Measurements from ENCODE around the gene STK17B.

The STK17B gene

GRCh38 chr2:196183528-196184231 is 12.3 kb upstream of the STK17B start:
- Histone ChIP-seq H3K4me3 (ENCODE audit: low read depth in 1 of 2, low read length in 2 of 2) (no peak overlapping the region), H3K4me1 (ENCODE audit: control insufficient read depth in 1 of 2, insufficient read depth in 2 of 2, low read length in 2 of 2) (peaks cover 0 to 3% of the 10 kb centered on the region in 2 donors), H3K27me3 (ENCODE audit: low read depth, low read length) (no peaks in the 10 kb centered on the region), H3K36me3 (ENCODE audit: control insufficient read depth in 1 of 2, insufficient read depth in 2 of 2, low read length in 2 of 2) (no peaks in the 10 kb centered on the region), H3K9me3 (ENCODE audit: control insufficient read depth in 1 of 2, low read length in 2 of 2) (no peaks in the 10 kb centered on the region), H3K27ac (ENCODE audit: low read length) (no peak overlapping the region)

GRCh38 chr2:196183172-196183473 is 11.7 kb upstream of the STK17B start:
- Histone ChIP-seq H3K27ac (ENCODE audit: low read length) (peak overlapping the region; percentile 23), H3K36me3 (ENCODE audit: control insufficient read depth in 1 of 2, insufficient read depth in 2 of 2, low read length in 2 of 2) (no peaks in the 10 kb centered on the region), H3K4me3 (ENCODE audit: low read depth in 1 of 2, low read length in 2 of 2) (no peak overlapping the region), H3K27me3 (ENCODE audit: low read depth, low read length) (no peaks in the 10 kb centered on the region), H3K4me1 (ENCODE audit: control insufficient read depth in 1 of 2, insufficient read depth in 2 of 2, low read length in 2 of 2) (peaks cover 0 to 3% of the 10 kb centered on the region in 2 donors), H3K9me3 (ENCODE audit: control insufficient read depth in 1 of 2, low read length in 2 of 2) (no peaks in the 10 kb centered on the region)

GRCh38 chr2:196182439-196183171 is 11.2 kb upstream of the STK17B start:
- Histone ChIP-seq H3K4me3 (ENCODE audit: low read depth in 1 of 2, low read length in 2 of 2) (no peak overlapping the region), H3K9me3 (ENCODE audit: control insufficient read depth in 1 of 2, low read length in 2 of 2) (no peaks in the 10 kb centered on the region), H3K27ac (ENCODE audit: low read length) (peak overlapping the region; percentile 23), H3K4me1 (ENCODE audit: control insufficient read depth in 1 of 2, insufficient read depth in 2 of 2, low read length in 2 of 2) (peaks cover 0 to 3% of the 10 kb centered on the region in 2 donors), H3K36me3 (ENCODE audit: control insufficient read depth in 1 of 2, insufficient read depth in 2 of 2, low read length in 2 of 2) (no peaks in the 10 kb centered on the region), H3K27me3 (ENCODE audit: low read depth, low read length) (no peaks in the 10 kb centered on the region)

- no peak overlapping the region for H3K27ac ChIP-seq (ENCODE audit: low read length)
- H3K27me3 ChIP-seq (ENCODE audit: low read depth, low read length): no peaks in the 10 kb centered on the region
- no peak overlapping the region for H3K4me3 ChIP-seq (ENCODE audit: low read depth in 1 of 2, low read length in 2 of 2)
- no peaks in the 10 kb centered on the region for H3K9me3 ChIP-seq (ENCODE audit: control insufficient read depth in 1 of 2, low read length in 2 of 2)
- H3K36me3 ChIP-seq (ENCODE audit: control insufficient read depth in 1 of 2, insufficient read depth in 2 of 2, low read length in 2 of 2): no peaks in the 10 kb centered on the region
- H3K4me1 ChIP-seq (ENCODE audit: control insufficient read depth in 1 of 2, insufficient read depth in 2 of 2, low read length in 2 of 2): peaks cover 0 to 3% of the 10 kb centered on the region in 2 donors
Measured at GRCh38 chr2:196181484-196181883, 10.1 kb upstream of the STK17B start.

GRCh38 chr2:196177124-196177523 is 5.7 kb upstream of the STK17B start:
- Histone ChIP-seq H3K4me3 (ENCODE audit: low read depth in 1 of 2, low read length in 2 of 2) (no peak overlapping the region), H3K36me3 (ENCODE audit: control insufficient read depth in 1 of 2, insufficient read depth in 2 of 2, low read length in 2 of 2) (no peaks in the 10 kb centered on the region), H3K27ac (ENCODE audit: low read length) (no peak overlapping the region), H3K4me1 (ENCODE audit: control insufficient read depth in 1 of 2, insufficient read depth in 2 of 2, low read length in 2 of 2) (peaks cover 0 to 6% of the 10 kb centered on the region in 2 donors), H3K27me3 (ENCODE audit: low read depth, low read length) (no peaks in the 10 kb centered on the region), H3K9me3 (ENCODE audit: control insufficient read depth in 1 of 2, low read length in 2 of 2) (no peaks in the 10 kb centered on the region)

GRCh38 chr2:196176142-196176738 is 4.9 kb upstream of the STK17B start:
- Histone ChIP-seq H3K27me3 (ENCODE audit: low read depth, low read length) (no peaks in the 10 kb centered on the region), H3K36me3 (ENCODE audit: control insufficient read depth in 1 of 2, insufficient read depth in 2 of 2, low read length in 2 of 2) (no peaks in the 10 kb centered on the region), H3K27ac (ENCODE audit: low read length) (no peak overlapping the region), H3K4me3 (ENCODE audit: low read depth in 1 of 2, low read length in 2 of 2) (no peak overlapping the region), H3K4me1 (ENCODE audit: control insufficient read depth in 1 of 2, insufficient read depth in 2 of 2, low read length in 2 of 2) (peaks cover 0 to 5% of the 10 kb centered on the region in 2 donors), H3K9me3 (ENCODE audit: control insufficient read depth in 1 of 2, low read length in 2 of 2) (no peaks in the 10 kb centered on the region)

GRCh38 chr2:196174404-196174803 is 3.0 kb upstream of the STK17B start:
- Histone ChIP-seq H3K36me3 (ENCODE audit: control insufficient read depth in 1 of 2, insufficient read depth in 2 of 2, low read length in 2 of 2) (no peaks in the 10 kb centered on the region), H3K27me3 (ENCODE audit: low read depth, low read length) (no peaks in the 10 kb centered on the region), H3K27ac (ENCODE audit: low read length) (no peak overlapping the region), H3K4me3 (ENCODE audit: low read depth in 1 of 2, low read length in 2 of 2) (no peak overlapping the region), H3K4me1 (ENCODE audit: control insufficient read depth in 1 of 2, insufficient read depth in 2 of 2, low read length in 2 of 2) (peaks cover 4 to 5% of the 10 kb centered on the region in 2 donors), H3K9me3 (ENCODE audit: control insufficient read depth in 1 of 2, low read length in 2 of 2) (no peaks in the 10 kb centered on the region)

GRCh38 chr2:196173505-196173904 is 2.1 kb upstream of the STK17B start:
- Histone ChIP-seq H3K27me3 (ENCODE audit: low read depth, low read length) (no peaks in the 10 kb centered on the region), H3K4me3 (ENCODE audit: low read depth in 1 of 2, low read length in 2 of 2) (no peak overlapping the region), H3K36me3 (ENCODE audit: control insufficient read depth in 1 of 2, insufficient read depth in 2 of 2, low read length in 2 of 2) (no peaks in the 10 kb centered on the region), H3K9me3 (ENCODE audit: control insufficient read depth in 1 of 2, low read length in 2 of 2) (no peaks in the 10 kb centered on the region), H3K27ac (ENCODE audit: low read length) (no peak overlapping the region), H3K4me1 (ENCODE audit: control insufficient read depth in 1 of 2, insufficient read depth in 2 of 2, low read length in 2 of 2) (peaks cover 4 to 5% of the 10 kb centered on the region in 2 donors)

GRCh38 chr2:196172951-196173350 is 1.6 kb upstream of the STK17B start:
- Histone ChIP-seq H3K4me1 (ENCODE audit: control insufficient read depth in 1 of 2, insufficient read depth in 2 of 2, low read length in 2 of 2) (peaks cover 4 to 5% of the 10 kb centered on the region in 2 donors), H3K4me3 (ENCODE audit: low read depth in 1 of 2, low read length in 2 of 2) (no peak overlapping the region), H3K36me3 (ENCODE audit: control insufficient read depth in 1 of 2, insufficient read depth in 2 of 2, low read length in 2 of 2) (no peaks in the 10 kb centered on the region), H3K27me3 (ENCODE audit: low read depth, low read length) (no peaks in the 10 kb centered on the region), H3K9me3 (ENCODE audit: control insufficient read depth in 1 of 2, low read length in 2 of 2) (no peaks in the 10 kb centered on the region), H3K27ac (ENCODE audit: low read length) (no peak overlapping the region)

- H3K4me3 ChIP-seq (ENCODE audit: low read depth in 1 of 2, low read length in 2 of 2): peak overlapping the region; percentile 73 to 97
- no peaks in the 10 kb centered on the region for H3K27me3 ChIP-seq (ENCODE audit: low read depth, low read length)
- no peaks in the 10 kb centered on the region for H3K9me3 ChIP-seq (ENCODE audit: control insufficient read depth in 1 of 2, low read length in 2 of 2)
- H3K27ac ChIP-seq (ENCODE audit: low read length): peak overlapping the region; percentile 71
- H3K4me1 ChIP-seq (ENCODE audit: control insufficient read depth in 1 of 2, insufficient read depth in 2 of 2, low read length in 2 of 2): peaks cover 4 to 5% of the 10 kb centered on the region in 2 donors
- H3K36me3 ChIP-seq (ENCODE audit: control insufficient read depth in 1 of 2, insufficient read depth in 2 of 2, low read length in 2 of 2): no peaks in the 10 kb centered on the region
Measured at GRCh38 chr2:196171946-196172345, 568 bp upstream of the STK17B start.

GRCh38 chr2:196170606-196171247 is 651 bp downstream of the STK17B start:
- no peaks in the 10 kb centered on the region for H3K36me3 ChIP-seq (ENCODE audit: control insufficient read depth in 1 of 2, insufficient read depth in 2 of 2, low read length in 2 of 2)
- no peaks in the 10 kb centered on the region for H3K9me3 ChIP-seq (ENCODE audit: control insufficient read depth in 1 of 2, low read length in 2 of 2)
- H3K4me1 ChIP-seq (ENCODE audit: control insufficient read depth in 1 of 2, insufficient read depth in 2 of 2, low read length in 2 of 2): peaks cover 4 to 5% of the 10 kb centered on the region in 2 donors
- no peaks in the 10 kb centered on the region for H3K27me3 ChIP-seq (ENCODE audit: low read depth, low read length)
- peak overlapping the region; percentile 93 for H3K27ac ChIP-seq (ENCODE audit: low read length)
- peak overlapping the region; percentile 83 to 97 for H3K4me3 ChIP-seq (ENCODE audit: low read depth in 1 of 2, low read length in 2 of 2)
